Smooth muscle cell (in vitro differentiated cells): ENCODE measurements around the gene NXF1. TPM values are rescaled to one million over a fixed set of nuclear protein-coding genes. Genes with fewer than 3 reads are reported as not detected.
"Not testable (repeated sequence)": the region's sequence is repeated elsewhere in the genome, so short reads cannot be mapped to it uniquely, and the experiment has no call there.

ENCODE experiments used
- DNase-seq: peaks from one replicate; lab custom pipeline; 2025; ENCODE audit not compliant: unreplicated experiment; lab: John Stamatoyannopoulos, UW
- H2AFZ ChIP-seq: fragments of 200-600 bp; sonication (generic); 2 replicates; pipeline ENCODE4 v1.6.0; 2016; ENCODE audit warnings: antibody characterized with exemption, low read depth, mild to moderate bottlenecking
- H3F3A ChIP-seq: fragments of 200-600 bp; sonication (generic); 2 replicates; pipeline ENCODE4 v1.6.0; 2017; ENCODE audit warnings: antibody characterized with exemption, low read depth
- H3K27ac ChIP-seq: fragments of 200-600 bp; sonication (generic); 2 replicates; pipeline ENCODE4 v1.5.1; 2016; ENCODE audit warnings: low read depth, mild to moderate bottlenecking
- H3K27me3 ChIP-seq: fragments of 200-600 bp; sonication (generic); 2 replicates; pipeline ENCODE4 v1.6.1; 2016; ENCODE audit warnings: low read depth, mild to moderate bottlenecking
- H3K36me3 ChIP-seq: fragments of 200-600 bp; sonication (generic); 2 replicates; pipeline ENCODE4 v1.5.1; 2016; ENCODE audit warnings: low read depth
- H3K4me1 ChIP-seq: fragments of 200-600 bp; sonication (generic); 2 replicates; pipeline ENCODE4 v1.5.1; 2016; ENCODE audit warnings: low read depth
- H3K4me2 ChIP-seq: fragments of 200-600 bp; sonication (generic); 2 replicates; pipeline ENCODE4 v1.6.0; 2016; ENCODE audit warnings: mild to moderate bottlenecking
- H3K4me3 ChIP-seq: fragments of 200-600 bp; sonication (generic); 2 replicates; pipeline ENCODE4 v1.5.1; 2016; ENCODE audit warnings: mild to moderate bottlenecking
- H3K79me2 ChIP-seq: fragments of 200-600 bp; sonication (generic); 2 replicates; pipeline ENCODE4 v1.6.0; 2016; ENCODE audit warnings: low read depth, mild to moderate bottlenecking
- H3K9ac ChIP-seq: fragments of 200-600 bp; sonication (generic); 2 replicates; pipeline ENCODE4 v1.6.0; 2016; ENCODE audit warnings: low read depth
- H3K9me3 ChIP-seq: fragments of 200-600 bp; sonication (generic); replicated peaks from 2 replicates; pipeline ENCODE4 v1.5.1; 2016; ENCODE audit warnings: low read depth
- H4K20me1 ChIP-seq: fragments of 200-600 bp; sonication (generic); 2 replicates; pipeline ENCODE4 v1.6.0; 2016; ENCODE audit warnings: low read depth
- CTCF ChIP-seq: fragments of 200-600 bp; sonication (generic); IDR thresholded peaks from 2 replicates; pipeline ENCODE4 v1.5.1; 2017; ENCODE audit warnings: borderline replicate concordance, mild to moderate bottlenecking, antibody characterized with exemption; ENCODE audit not compliant: insufficient read depth, poor library complexity, severe bottlenecking
- WGBS: methylation state at CpG from one replicate; pipeline ENCODE4 v1.1.7; 2016; ENCODE audit warnings: low lambda C conversion rate; 5-methylcytosine and 5-hydroxymethylcytosine counted together
- polyA plus RNA-seq: library from polyadenylated mRNA; unstranded; fragments of >200 nt; fragmentation: Nextera tagmentation; extraction: Ambion mirVana; gene quantifications from 2 replicates; pipeline ENCODE4 v1.2.1, GENCODE V29; 2016
- total RNA-seq: library from RNA; depleted of rRNA; stranded (reverse); fragments of >200 nt; gene quantifications from 2 replicates; pipeline ENCODE4 v1.2.3, GENCODE V29; 2014

Gene NXF1
- total and polyA plus RNA-seq, 2 experiments from 2014 or later = 33.4 to 46.5 TPM

- peak within 1 kb of the TSS; percentile 57 for H3K4me3 ChIP-seq
- H3K36me3 ChIP-seq = no peaks in the 10 kb centered on the region
- 1% methylated on average over 38 of the region's 60 CpGs for WGBS
- H2AFZ ChIP-seq = peak within 1 kb of the TSS; percentile 52
- H4K20me1 ChIP-seq = no peaks in the 10 kb centered on the region
- DNase-seq = peak; percentile 98
- peaks cover 14% of the 10 kb centered on the region for H3K79me2 ChIP-seq
- no peaks in the 10 kb centered on the region for H3K9me3 ChIP-seq
- H3K4me2 ChIP-seq = peak within 1 kb of the TSS; percentile 84
- peaks cover 13% of the 10 kb centered on the region for H3K4me1 ChIP-seq
- H3F3A ChIP-seq = peaks cover 4% of the 10 kb centered on the region
- peak within 1 kb of the TSS; percentile 82 for H3K27ac ChIP-seq
- peak within 1 kb of the TSS; percentile 43 for H3K9ac ChIP-seq
- H3K27me3 ChIP-seq = no peaks in the 10 kb centered on the region
- no peak for TF ChIP-seq CTCF
Observed at GRCh38 chr11:62771144-62772021, 33.9 kb downstream of the NXF1 start, which contains the start of gene TAF6L. Gene TAF6L, plus strand, starts transcription at chr11:62771396. Its CDS starts 4,388 bp downstream, at chr11:62775784.

- Histone ChIP-seq H3K27ac (peak overlapping the region; percentile 82), H4K20me1 (no peaks in the 10 kb centered on the region), H3K4me3 (peak overlapping the region; percentile 57), H3K4me1 (peaks cover 13% of the 10 kb centered on the region), H3K79me2 (peaks cover 14% of the 10 kb centered on the region), H3K9me3 (no peaks in the 10 kb centered on the region), H3K4me2 (peak overlapping the region; percentile 84), H2AFZ (peak overlapping the region; percentile 52), H3K36me3 (no peaks in the 10 kb centered on the region), H3F3A (peaks cover 4% of the 10 kb centered on the region), H3K9ac (peak overlapping the region; percentile 43), H3K27me3 (no peaks in the 10 kb centered on the region)
- WGBS = 16% methylated on average over 18 of the region's 18 CpGs
- no peak for DNase-seq
- no peak for TF ChIP-seq CTCF
Observed at GRCh38 chr11:62770778-62771143, 34.5 kb downstream of the NXF1 start.

- H3K9me3 ChIP-seq, H3K27ac ChIP-seq, H3K27me3 ChIP-seq, H2AFZ ChIP-seq, H4K20me1 ChIP-seq, H3K4me1 ChIP-seq, H3K36me3 ChIP-seq, DNase-seq, H3K9ac ChIP-seq, H3F3A ChIP-seq: not testable (repeated sequence)
- H3K4me3 ChIP-seq = peak overlapping the region; percentile 67
- WGBS = 35% methylated on average over 9 of the region's 9 CpGs
- H3K4me2 ChIP-seq = peak overlapping the region; percentile 97
- H3K79me2 ChIP-seq = peaks cover 11% of the 10 kb centered on the region
Observed at GRCh38 chr11:62760867-62761227, 44.4 kb downstream of the NXF1 start.

GRCh38 chr11:62757846-62758788 lies 47.1 kb downstream of the NXF1 start:
- Histone ChIP-seq H3K79me2 (peaks cover 15% of the 10 kb centered on the region), H3K27ac (no peak overlapping the region), H3K4me2 (no peak overlapping the region), H2AFZ (peak overlapping the region; percentile 69), H3K4me3 (no peak overlapping the region), H3K9ac (no peak overlapping the region), H3K27me3 (no peaks in the 10 kb centered on the region), H3F3A (no peaks in the 10 kb centered on the region), H3K4me1 (peaks cover 4% of the 10 kb centered on the region), H3K36me3 (no peaks in the 10 kb centered on the region), H4K20me1 (no peaks in the 10 kb centered on the region), H3K9me3 (no peaks in the 10 kb centered on the region)
- no peak for DNase-seq
- 46% methylated on average over 9 of the region's 9 CpGs for WGBS
- no peak for TF ChIP-seq CTCF
